Stomach (tissue), 19 donors: ENCODE measurements around the gene ATP10B. TPM values are rescaled to one million over a fixed set of nuclear protein-coding genes. Genes with fewer than 3 reads are reported as not detected.
"Not testable (repeated sequence)": the region's sequence is repeated elsewhere in the genome, so short reads cannot be mapped to it uniquely, and the experiment has no call there.

Experiments
- DNase-seq, 2 donors: peaks; one replicate each; pipeline versions ENCODE4 v3.0.0 to v3.0.0-alpha.2; 2013 to 2019
- H3K27ac ChIP-seq, 5 donors: fragments of 200-600 bp in 4 of 5; sonication (generic) in 4 of 5; one replicate each; pipeline ENCODE4 v1.5.1; 2013 to 2019; ENCODE audit warnings: mild to moderate bottlenecking in 1 of 5, moderate library complexity in 1 of 5
- H3K27me3 ChIP-seq, 3 donors: fragments of 200-600 bp; sonication (generic); one replicate each; pipeline ENCODE4 v1.5.1; 2017 to 2019; ENCODE audit warnings: mixed run types in 1 of 3
- H3K36me3 ChIP-seq, 4 donors: fragments of 200-600 bp; sonication (generic); 1 replicate in 3 of 4; 2 replicates in 1 of 4; pipeline ENCODE4 v1.5.1; 2016 to 2019
- H3K4me1 ChIP-seq, 4 donors: fragments of 200-600 bp; sonication (generic); one replicate each; pipeline ENCODE4 v1.5.1; 2016 to 2019
- H3K4me3 ChIP-seq, 4 donors: fragments of 200-600 bp; sonication (generic) in 3 of 4; one replicate each; pipeline ENCODE4 v1.5.1; 2016 to 2019; ENCODE audit warnings: mild to moderate bottlenecking in 1 of 4
- H3K9me3 ChIP-seq, 4 donors: fragments of 200-600 bp; sonication (generic); one replicate each; pipeline ENCODE4 v1.5.1; 2016 to 2019
- CTCF ChIP-seq, 7 experiments: fragments of 450-650 bp in 4 of 7; fragments of 200-600 bp in 3 of 7; sonication (generic) in 3 of 7; IDR thresholded peaks; one replicate each; pipeline ENCODE4 v1.5.1; 2016 to 2019; ENCODE audit warnings: antibody characterized with exemption in 7 of 7, control low read depth in 2 of 7, mild to moderate bottlenecking in 1 of 7
- EP300 ChIP-seq: sonication (generic); formaldehyde crosslinking; IDR thresholded peaks from one replicate; pipeline ENCODE4 v1.6.1; 2017; ENCODE audit warnings: antibody characterized with exemption
- POLR2A ChIP-seq, 4 donors: fragments of 450-650 bp; IDR thresholded peaks; one replicate each; pipeline ENCODE4 v1.6.1; 2016; ENCODE audit warnings: antibody characterized with exemption in 4 of 4, control low read depth in 2 of 4, mild to moderate bottlenecking in 1 of 4, moderate library complexity in 1 of 4
- POLR2AphosphoS5 ChIP-seq, 3 donors: sonication (generic); formaldehyde crosslinking; IDR thresholded peaks; one replicate each; pipeline ENCODE4 v1.6.1; 2016; ENCODE audit warnings: antibody characterized with exemption in 3 of 3
- WGBS, 5 donors: extraction: QIAGEN DNeasy Blood & Tissue Kit in 3 of 5; methylation state at CpG; one replicate each; pipeline versions ENCODE4 v1.1.5 to v1.1.7; 2013 to 2018; 5-methylcytosine and 5-hydroxymethylcytosine counted together
- intact Hi-C: fragments of 100-400 bp; cut with DNase I; formaldehyde crosslinking; loops from one replicate; pipeline ENCODE4 v1.15.1; 2023; ENCODE audit warnings: low total_unique reads
- long read RNA-seq, 10 donors: transcript quantifications; one replicate each; lab custom pipeline, GENCODE V29; 2026
- polyA plus RNA-seq, 3 donors: library from polyadenylated mRNA; stranded (reverse); fragments of 200-250 nt; gene quantifications; one replicate each; pipeline ENCODE4 v1.2.3, GENCODE V29; 2013
- total RNA-seq, 5 donors: library from RNA; depleted of rRNA; stranded (reverse); fragments of >200 nt; gene quantifications; one replicate each; pipeline versions ENCODE4 v1.1.0 to v1.2.3, GENCODE V29; 2014 to 2016
- donor health status: healthy with polysubstance abuse.
- donor health status: Bipolar disorder and iron deficiency.
- donor health status: healthy.

Gene ATP10B
- total RNA-seq (100 to 1,000 TPM in 1 of 5 donors, 10 to 100 TPM in 2, 1 to 10 TPM in 2; 3.1 to 115 (median 18.5) TPM), polyA plus RNA-seq (1 to 10 TPM in 2 of 3 donors, under 1 TPM in 1; 0.25 to 1.7 (median 1.6) TPM)
- long read RNA-seq, donor 1, result 0 reads
- long read RNA-seq, donor 2, full-length matches to known transcripts, result 1 of 1 reads
- long read RNA-seq, donor 2, partial matches to known transcripts, result 0 of 1 reads
- long read RNA-seq, donor 2, other reads (novel, unspliced or antisense), result 0 of 1 reads
- long read RNA-seq, donor 3, result 0 reads
- long read RNA-seq, donor 4, result 0 reads
- long read RNA-seq, donor 5, result 0 reads
- long read RNA-seq, donor 6, result 0 reads
- long read RNA-seq, donor 7, full-length matches to known transcripts, result 1 of 1 reads
- long read RNA-seq, donor 7, partial matches to known transcripts, result 0 of 1 reads
- long read RNA-seq, donor 7, other reads (novel, unspliced or antisense), result 0 of 1 reads
- long read RNA-seq, donor 8, result 0 reads
- long read RNA-seq, donor 9, result 0 reads
- long read RNA-seq, donor 10, partial matches to known transcripts, result 0 of 1 reads
- long read RNA-seq, donor 10, other reads (novel, unspliced or antisense), result 0 of 1 reads

- DNase-seq, result no peak
- Histone ChIP-seq H3K4me1 (no peaks in the 10 kb centered on the region), H3K4me3 (no peak within 1 kb of the TSS), H3K27ac (no peak within 1 kb of the TSS), H3K9me3 (no peaks in the 10 kb centered on the region), H3K36me3 (no peaks in the 10 kb centered on the region), H3K27me3 (no peaks in the 10 kb centered on the region)
- TF ChIP-seq POLR2AphosphoS5 (IDR thresholded peaks at IDR 0.05) (no peak), CTCF (IDR thresholded peaks at IDR 0.05) (no peak), EP300 (no peak), POLR2A (IDR thresholded peaks at IDR 0.05) (no peak)
- 66 to 93% (median 75%) methylated on average over 4 of the region's 4 CpGs for WGBS, 5 donors
- intact Hi-C loops, result no loop called here
Measured at GRCh38 chr5:160852049-160852448, at the start of gene ATP10B. TSS of gene ATP10B (minus strand) at chr5:160852211. CDS start at chr5:160688074, 164,137 bp downstream.

- intact Hi-C loops, result no loop called here
- TF ChIP-seq CTCF (IDR thresholded peaks at IDR 0.05) (no peak), POLR2A (IDR thresholded peaks at IDR 0.05) (no peak), POLR2AphosphoS5 (IDR thresholded peaks at IDR 0.05) (no peak), EP300 (no peak)
Measured at GRCh38 chr5:160901656-160902055, 49.6 kb upstream of the ATP10B start.

GRCh38 chr5:160899735-160900134 lies 47.7 kb upstream of the ATP10B start:
- Histone ChIP-seq H3K36me3 (no peaks in the 10 kb centered on the region), H3K4me1 (peaks cover 0 to 7% (median 7%) of the 10 kb centered on the region in 4 donors), H3K9me3 (no peaks in the 10 kb centered on the region), H3K27me3 (no peaks in the 10 kb centered on the region), H3K27ac (no peak overlapping the region), H3K4me3 (no peak overlapping the region)
- intact Hi-C loops, result no loop called here
- no peak for DNase-seq
- TF ChIP-seq POLR2A (IDR thresholded peaks at IDR 0.05) (no peak), POLR2AphosphoS5 (IDR thresholded peaks at IDR 0.05) (no peak), CTCF (IDR thresholded peaks at IDR 0.05) (no peak), EP300 (no peak)
- WGBS, 5 donors, result 58 to 71% (median 70%) methylated on average over 4 of the region's 4 CpGs

More at GRCh38 chr5:160901656-160902055, 49.6 kb upstream of the ATP10B start:
- Histone ChIP-seq H3K4me3 (no peak overlapping the region), H3K27me3 (no peaks in the 10 kb centered on the region), H3K4me1 (peaks cover 0 to 7% (median 7%) of the 10 kb centered on the region in 4 donors), H3K27ac (no peak overlapping the region), H3K9me3 (no peaks in the 10 kb centered on the region), H3K36me3 (no peaks in the 10 kb centered on the region)
- 70 to 85% (median 79%) methylated on average over 1 of the region's 1 CpG for WGBS, 5 donors
- no peak for DNase-seq

- H3K36me3 ChIP-seq, H3K27ac ChIP-seq, H3K4me3 ChIP-seq, H3K4me1 ChIP-seq, intact Hi-C loops, DNase-seq, H3K27me3 ChIP-seq, H3K9me3 ChIP-seq: not testable (repeated sequence)
- WGBS, 5 donors, result 79 to 88% (median 84%) methylated on average over 4 to 6 of the region's 6 CpGs
Measured at GRCh38 chr5:160893180-160893964, 41.4 kb upstream of the ATP10B start.
